NCI-H2196 (cell line): Measurements from ENCODE around the gene LACRT.

Experiments used
- DNase-seq: peaks from one replicate; lab custom pipeline; 2025; ENCODE audit not compliant: unreplicated experiment; lab: John Stamatoyannopoulos, UW

LACRT gene

DNA sequence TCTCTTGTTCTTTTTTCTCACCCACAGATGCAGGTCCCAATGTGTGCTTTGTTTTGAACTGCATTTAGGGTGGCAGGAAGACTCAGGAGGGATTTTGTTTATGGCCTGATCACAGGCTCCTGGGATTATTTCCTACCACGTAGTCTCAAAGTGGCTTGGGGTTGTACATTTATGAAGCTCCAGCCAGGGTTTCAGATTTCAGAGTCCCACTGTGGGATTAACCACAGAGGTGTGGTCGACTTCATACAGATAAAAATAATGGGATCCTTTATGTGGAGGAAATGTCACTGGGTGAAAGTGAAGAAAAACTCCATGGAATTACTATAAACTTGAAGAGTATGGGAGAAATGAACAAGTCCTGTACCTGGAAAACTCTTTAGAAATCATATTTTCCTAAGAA is 32.0 kb downstream of the LACRT start:
- DNase-seq = no peak

DNA sequence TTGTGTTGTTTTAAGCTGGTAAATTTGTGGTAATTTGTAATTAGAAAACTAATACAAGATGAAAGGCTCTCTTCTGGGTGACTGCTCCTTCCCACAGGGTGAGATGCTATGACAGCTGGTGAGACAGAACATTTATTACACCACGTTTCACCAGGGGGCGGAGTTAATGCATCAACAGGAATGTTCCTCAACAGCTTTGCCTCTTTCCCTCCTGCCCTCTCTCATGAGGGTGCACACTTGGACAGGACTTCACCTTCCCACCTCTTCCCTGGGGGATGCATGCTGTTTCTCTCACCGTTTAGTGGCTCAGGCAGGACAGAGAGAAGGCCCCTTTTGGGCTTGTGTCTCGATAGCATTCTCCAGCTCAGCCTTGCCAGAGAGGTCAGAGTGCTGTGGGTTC is 32.9 kb downstream of the LACRT start:
- no peak for DNase-seq

DNA sequence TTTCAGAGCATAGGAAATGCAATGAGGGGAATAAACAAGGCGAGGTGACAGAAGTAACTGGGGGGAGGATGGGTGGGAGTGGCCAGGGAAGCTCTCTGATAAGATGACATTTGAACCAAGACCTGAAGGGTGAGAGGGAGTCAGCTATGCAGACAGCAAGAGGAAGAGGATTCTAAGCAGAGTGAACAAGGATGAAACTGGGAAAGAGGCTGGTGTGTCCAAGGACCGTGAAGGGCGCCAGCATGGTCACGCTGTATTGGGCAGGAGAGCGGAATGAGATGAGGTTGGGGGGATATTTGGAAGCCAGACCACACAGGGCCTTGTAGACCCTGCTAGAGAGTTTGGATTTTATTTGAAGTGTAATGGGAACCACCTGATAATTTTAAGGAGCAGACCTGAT is 35.7 kb downstream of the LACRT start:
- DNase-seq = no peak

DNA sequence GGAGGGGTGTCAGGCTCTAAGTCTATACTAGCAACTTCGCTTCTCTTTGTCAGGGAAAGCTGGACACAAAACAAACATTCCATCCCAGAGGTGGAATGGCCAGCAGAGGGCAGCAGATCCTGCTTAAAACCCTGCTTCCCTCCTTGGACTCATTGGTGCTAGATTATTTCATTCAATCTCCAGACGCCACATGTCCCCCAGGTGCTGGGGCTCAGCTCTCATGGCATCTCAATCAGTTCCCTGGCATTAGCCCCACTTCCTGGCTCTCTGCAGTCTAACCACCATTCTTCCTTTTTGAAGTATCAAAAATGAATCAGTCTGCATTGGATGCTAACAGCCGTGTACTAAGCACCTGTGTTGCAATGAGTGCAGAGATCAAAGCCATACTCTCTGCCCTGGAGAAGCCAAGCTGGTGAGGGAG is 38.2 kb downstream of the LACRT start:
- peak; percentile 50 for DNase-seq

DNA sequence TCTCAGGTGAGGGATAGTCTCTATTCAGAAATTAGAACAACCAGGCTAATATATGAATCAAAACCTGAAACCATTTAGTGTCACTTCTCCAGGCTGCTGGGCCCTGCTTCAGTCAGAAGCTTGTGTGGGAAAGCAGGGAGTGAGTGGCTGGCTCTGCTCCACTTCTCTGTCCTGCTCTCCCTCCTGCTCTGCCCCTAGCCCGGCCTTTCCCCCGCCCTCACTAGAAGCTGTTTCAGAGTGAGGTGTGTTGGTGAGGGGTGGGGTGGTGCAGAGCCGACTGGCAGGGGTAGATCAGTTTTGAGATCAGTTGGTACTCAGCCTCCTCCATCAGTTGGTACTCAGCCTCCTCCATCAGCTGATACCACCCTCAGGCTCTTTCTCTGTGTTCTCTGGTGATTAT is 39.2 kb downstream of the LACRT start:
- DNase-seq = no peak

DNA sequence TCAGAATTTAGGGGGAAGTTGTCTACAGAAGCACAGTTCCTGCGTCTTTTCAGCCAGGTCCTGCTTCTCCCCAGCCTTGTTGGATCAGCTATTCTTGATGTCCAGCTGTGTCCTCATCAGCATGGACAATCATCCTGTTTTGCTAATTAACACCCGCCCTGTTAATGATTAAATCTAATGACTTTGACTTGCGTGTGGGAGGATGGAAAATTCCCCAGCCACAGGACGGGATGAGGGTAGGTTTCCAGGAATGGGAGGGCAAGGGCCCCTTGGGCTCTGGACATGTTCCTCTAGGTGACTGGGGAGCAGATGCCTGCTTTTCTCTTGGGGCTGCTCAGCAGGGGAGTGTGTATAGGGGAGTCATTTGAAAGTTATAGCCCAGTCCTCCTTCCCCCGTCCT is 41.0 kb downstream of the LACRT start:
- DNase-seq = no peak

DNA sequence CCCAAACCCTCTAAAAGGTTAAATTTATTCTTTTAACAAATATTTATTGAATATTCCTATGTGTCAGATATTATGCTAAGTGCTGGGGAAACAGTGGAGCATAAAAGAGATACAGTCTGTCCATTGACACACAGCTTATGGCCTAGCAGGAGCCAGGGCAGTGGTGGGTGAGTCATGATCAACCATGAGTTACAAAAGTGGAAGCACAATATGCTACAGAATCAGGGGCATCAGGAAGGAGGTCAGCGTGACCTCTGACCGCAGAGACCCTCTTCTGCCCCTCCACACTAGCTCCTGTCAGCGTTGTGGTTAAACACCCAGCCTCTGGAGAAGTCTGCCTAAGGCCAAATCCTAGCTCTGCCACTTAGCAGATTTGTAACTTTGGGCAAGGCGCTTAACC is 41.6 kb downstream of the LACRT start:
- no peak for DNase-seq

DNA sequence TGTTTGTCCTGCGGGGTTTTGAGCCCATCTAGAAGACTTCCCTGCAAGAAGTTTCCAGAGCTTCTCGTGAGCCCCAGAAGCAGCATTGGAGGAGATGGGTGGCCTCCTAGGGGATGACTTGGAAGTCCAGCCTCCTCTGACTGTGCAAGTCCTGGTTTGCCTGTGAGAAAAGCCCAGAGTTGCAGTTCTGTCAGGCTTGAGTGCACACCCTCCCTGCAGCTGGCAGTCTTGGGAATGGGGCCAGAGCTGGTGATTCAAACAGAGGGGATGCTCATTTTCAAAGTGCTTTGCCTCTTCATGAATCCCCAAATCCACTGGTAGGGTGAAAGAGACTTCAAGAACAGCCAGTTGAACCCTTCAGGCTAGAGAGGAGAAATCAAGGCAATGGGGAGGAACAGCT is 42.4 kb downstream of the LACRT start:
- no peak for DNase-seq

DNA sequence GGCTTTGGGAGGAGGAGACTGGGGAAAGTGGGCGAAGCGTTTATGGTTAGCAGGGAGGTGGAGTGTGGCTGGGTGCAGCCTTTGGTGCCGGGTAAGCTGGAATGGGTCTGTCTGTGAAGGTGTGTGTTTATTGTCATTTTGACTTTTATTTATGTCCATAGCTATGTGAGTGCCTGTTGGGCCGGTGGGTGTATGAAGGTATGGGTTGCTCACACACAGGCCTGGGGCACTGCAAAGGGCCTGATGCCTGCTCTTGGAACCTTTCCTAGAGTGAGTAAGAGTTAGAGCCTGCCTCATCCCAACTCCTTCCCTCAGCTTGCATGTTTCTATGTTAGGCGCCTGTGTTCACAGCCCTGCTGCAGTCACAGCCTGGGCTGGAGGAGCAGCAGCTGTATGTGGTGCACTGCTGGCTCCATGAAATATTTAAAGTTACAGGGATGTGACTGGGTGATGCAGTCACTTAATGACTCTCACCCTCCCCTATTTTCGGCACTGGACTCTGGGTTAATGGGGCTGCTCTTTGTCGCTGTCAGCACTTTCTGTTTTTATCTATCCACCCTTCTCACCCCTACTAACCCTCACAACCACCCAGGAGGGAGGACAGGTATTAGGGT is 43.6 kb downstream of the LACRT start:
- DNase-seq = no peak

DNA sequence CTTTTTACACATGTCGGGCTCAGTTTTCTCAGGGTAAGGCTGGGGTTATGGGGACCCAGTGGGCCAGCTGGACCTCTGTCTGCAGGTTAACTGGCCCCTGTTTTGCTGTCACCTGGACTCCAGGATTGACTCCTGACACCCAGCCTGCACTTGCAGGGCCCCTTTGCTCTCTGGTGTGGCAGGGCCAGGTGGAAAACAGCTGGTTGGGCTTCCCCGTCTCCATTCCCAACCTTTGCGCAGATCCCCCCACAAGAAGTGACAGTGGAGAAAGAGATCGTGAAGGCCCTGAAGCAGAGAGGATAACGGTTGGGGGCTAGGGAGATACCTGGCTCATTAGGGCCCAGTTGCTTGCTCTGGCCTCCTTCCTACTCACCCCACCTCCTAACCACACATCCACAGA is 44.7 kb downstream of the LACRT start:
- no peak for DNase-seq

DNA sequence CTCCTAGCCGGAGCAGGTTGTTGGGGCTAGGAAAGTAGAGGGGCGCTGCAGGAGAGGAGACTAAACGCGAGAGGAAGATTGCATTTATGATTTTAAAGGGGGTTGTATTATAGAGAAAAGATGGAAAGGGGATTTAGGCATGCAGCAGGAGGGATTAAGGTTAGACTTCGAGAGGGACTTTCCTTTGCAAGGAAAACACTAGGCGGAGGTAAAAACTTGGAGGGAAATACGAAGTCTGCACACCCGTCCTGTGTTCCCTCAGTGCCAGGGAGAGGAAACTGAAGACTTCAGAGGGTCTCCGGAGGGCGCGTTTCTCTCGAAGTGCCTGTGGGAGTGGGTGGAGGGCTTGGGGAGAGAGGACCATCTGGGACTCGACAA is 45.8 kb downstream of the LACRT start:
- no peak for DNase-seq

DNA sequence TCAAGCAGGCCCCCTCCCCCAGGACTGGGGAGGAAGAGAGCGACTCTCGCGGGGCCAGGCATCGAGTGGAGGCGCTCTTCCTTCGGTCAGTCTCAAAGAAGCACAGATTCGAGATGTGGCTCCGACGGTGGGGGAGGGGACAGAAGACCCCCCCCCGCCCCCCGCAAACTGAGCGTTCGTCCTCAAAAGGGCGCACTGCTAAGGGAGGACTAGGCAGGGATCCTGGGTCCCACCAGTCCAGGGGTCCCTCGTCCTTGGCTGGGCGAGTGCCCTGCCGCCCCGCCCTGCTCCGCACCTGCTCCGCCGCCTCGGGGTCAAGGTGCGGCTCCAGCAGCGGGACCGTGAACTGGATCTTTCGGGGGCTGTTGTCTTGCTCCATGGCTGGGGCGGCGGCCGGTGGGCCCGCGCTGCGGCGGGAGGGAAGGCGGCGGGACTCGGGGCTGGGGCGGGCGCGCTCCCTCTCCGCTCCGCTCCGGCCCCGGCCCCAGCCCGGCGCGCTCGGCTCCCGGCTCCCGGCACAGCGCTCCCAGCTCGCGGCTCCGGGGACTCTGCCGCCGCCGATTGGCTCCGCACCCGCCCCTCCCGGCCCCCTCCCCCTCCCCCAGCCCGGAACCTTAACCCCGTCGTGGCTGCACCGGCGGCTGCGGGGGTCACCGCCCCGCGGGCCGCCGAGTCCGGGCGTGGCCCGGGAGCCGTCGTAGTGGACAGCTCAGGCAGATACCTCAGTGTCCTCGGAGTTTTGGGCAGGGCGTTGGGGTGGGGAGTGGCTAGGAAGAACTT is 46.4 kb downstream of the LACRT start, which contains the start of gene PPP1R1A:
PPP1R1A (minus strand) TSS at position 550 of the 780 bp plus-strand sequence; CDS start at position 379, 171 bp downstream.
- DNase-seq = no peak

DNA sequence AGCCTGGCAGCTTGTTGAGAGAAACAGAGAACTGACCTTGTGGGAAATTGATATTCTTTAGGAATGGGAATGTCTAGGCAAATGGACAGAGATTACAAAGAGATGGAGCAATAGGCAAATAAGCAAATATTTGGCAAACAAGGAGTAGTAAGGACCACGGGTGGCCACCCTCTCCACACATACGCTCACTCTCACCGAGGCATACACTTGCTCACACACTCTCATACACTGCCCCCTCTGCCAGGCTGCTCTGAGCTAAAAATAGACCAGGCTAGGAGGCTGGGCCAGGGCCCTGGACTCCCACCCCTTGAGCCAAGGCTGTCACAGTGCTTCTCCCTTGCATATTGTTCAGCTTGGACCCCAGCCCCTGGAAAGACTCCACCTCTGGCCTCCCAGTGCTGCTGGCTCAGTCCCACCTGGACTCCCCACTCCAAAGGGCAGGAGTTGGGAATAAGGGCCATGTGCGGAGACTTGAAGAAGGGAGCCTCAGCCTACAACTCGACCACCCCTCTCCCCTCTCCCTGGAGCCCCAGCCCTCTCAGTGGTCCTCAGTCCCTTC is 47.3 kb downstream of the LACRT start:
- no peak for DNase-seq

DNA sequence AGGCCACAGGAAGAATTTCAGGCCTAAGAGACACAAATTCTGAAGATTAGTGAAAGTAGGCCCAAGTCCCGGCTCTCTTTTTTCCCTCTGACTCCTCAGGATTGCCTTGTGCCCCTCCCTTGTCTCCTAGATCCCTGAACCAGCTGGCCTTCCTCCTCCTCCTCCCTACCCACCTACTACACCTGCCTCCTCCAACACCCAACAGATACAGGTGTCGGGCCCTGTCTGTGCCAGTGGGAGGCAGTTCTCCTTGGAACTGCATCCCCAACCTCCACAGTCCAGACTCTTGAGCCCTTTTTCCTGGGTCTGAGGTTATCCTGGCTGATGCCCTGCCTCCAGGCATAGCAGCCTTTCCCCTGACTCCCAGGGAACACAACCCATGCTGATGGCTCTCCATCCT is 48.1 kb downstream of the LACRT start:
- DNase-seq = no peak

DNA sequence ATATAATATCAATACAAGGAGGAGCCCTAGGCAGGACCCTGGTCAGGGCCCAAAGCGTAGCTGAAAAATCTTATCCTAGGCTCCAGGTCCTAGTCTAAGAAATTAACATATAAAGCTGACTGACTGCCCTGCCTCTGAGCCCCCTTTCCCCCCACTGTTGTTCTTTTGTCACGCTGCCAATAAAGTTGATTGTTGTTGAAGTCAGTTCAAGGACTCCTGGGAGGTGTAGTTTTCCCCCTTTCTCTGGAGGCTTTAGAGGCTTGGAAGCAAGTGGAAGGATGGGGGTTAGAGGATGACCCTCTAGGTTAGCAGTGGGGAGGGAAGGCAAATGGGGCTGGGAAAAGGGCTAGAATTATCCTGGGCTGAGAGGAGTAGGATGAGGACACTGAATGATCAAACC is 49.5 kb downstream of the LACRT start:
- no peak for DNase-seq

DNA sequence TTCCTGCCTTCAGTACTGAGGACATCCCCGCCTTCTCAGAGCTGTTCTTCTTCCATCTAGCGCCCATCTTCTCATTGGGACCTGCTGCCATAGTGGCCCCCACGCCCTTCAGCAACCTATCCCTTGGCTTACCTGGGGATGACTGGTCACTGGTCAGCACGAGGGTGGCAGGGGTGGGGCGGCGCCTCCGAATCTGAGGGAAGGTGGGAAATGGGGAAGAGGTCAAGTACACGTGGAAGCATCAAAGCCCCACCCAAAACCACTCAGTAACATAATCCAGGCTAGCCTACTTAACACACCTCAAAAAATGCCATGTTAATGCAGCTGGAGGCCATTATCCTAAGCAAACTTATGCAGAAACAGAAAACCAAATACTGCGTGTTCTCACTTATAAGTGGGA is 50.6 kb downstream of the LACRT start:
- no peak for DNase-seq

DNA sequence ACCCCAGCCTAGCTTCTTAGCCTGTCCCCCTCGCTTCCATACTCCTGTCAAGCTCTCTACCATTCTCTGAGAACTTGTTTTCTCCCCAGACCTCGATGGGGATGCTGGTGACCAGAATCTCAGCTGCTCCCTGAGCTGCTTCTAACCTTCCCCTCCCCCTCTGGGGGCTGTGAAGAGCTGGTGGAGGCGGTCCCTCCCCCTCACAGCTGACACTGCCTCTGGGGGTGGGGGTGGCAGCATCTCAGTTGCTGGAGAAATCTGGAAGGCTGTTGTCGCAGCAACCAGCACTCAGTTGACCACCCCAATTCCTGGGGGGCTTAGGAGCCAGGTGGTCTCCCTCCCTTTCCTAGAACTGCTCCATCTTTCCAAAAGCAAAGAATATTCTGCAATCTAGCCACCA is 51.0 kb downstream of the LACRT start:
- no peak for DNase-seq

DNA sequence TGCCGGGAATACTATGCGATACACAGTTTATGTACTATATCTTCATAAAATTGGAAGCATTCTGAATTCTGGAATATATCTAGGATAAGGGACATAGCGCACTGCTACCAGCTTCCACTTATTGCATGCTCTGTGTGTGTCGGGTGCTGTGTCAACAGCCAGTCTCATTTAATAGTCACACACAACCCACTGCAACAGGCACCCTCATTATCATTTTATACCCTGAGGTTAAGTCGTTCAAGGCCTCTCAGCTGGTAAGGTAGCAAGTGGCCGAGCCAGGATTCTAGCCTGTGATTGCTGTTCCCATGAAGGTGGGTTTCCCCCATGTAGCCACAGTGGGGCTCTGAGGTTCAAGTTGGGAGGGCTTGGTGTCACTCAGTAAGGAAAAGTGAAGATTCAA is 53.3 kb downstream of the LACRT start:
- no peak for DNase-seq
